Right kidney (tissue), 9 donors: ENCODE measurements around the gene TMEM100.

Source experiments
- DNase-seq: peaks from one replicate; pipeline ENCODE4 v3.0.0-alpha.2; 2016
- long read RNA-seq, 8 donors: transcript quantifications; one replicate each; lab custom pipeline, GENCODE V29; 2026

The TMEM100 gene
- long read RNA-seq, donor 1, transcript TMEM100-201 (2 exons, 1,747 nt): major isoform, 22 of 44 reads
- long read RNA-seq, donor 1, partial matches to known transcripts: 5 of 44 reads
- long read RNA-seq, donor 1, other reads (novel, unspliced or antisense): 17 of 44 reads
- long read RNA-seq, donor 2, transcript TMEM100-201 (2 exons, 1,747 nt): major isoform, 8 of 14 reads
- long read RNA-seq, donor 2, partial matches to known transcripts: 0 of 14 reads
- long read RNA-seq, donor 2, other reads (novel, unspliced or antisense): 6 of 14 reads
- long read RNA-seq, donor 3, transcript TMEM100-201 (2 exons, 1,747 nt): major isoform, 10 of 10 reads
- long read RNA-seq, donor 3, partial matches to known transcripts: 0 of 10 reads
- long read RNA-seq, donor 3, other reads (novel, unspliced or antisense): 0 of 10 reads
- long read RNA-seq, donor 4, transcript TMEM100-201 (2 exons, 1,747 nt): major isoform, 11 of 24 reads
- long read RNA-seq, donor 4, partial matches to known transcripts: 0 of 24 reads
- long read RNA-seq, donor 4, other reads (novel, unspliced or antisense): 13 of 24 reads
- long read RNA-seq, donor 5, transcript TMEM100-201 (2 exons, 1,747 nt): major isoform, 9 of 28 reads
- long read RNA-seq, donor 5, partial matches to known transcripts: 0 of 28 reads
- long read RNA-seq, donor 5, other reads (novel, unspliced or antisense): 19 of 28 reads
- long read RNA-seq, donor 6, transcript TMEM100-201 (2 exons, 1,747 nt): major isoform, 7 of 7 reads
- long read RNA-seq, donor 6, partial matches to known transcripts: 0 of 7 reads
- long read RNA-seq, donor 6, other reads (novel, unspliced or antisense): 0 of 7 reads
- long read RNA-seq, donor 7: 0 reads
- long read RNA-seq, donor 8, transcript TMEM100-201 (2 exons, 1,747 nt): major isoform, 13 of 20 reads
- long read RNA-seq, donor 8, partial matches to known transcripts: 0 of 20 reads
- long read RNA-seq, donor 8, other reads (novel, unspliced or antisense): 7 of 20 reads

GRCh38 chr17:55722742-55723487, at the start of gene TMEM100:
Gene TMEM100, minus strand, starts transcription at chr17:55722864. Its CDS starts 1,794 bp downstream, at chr17:55721070.
- peak; percentile 70 for DNase-seq

GRCh38 chr17:55772086-55772485, 49.4 kb upstream of the TMEM100 start:
- no peak for DNase-seq

- DNase-seq: peak; percentile 44
Measured at GRCh38 chr17:55770196-55770870, 47.7 kb upstream of the TMEM100 start.

DNA sequence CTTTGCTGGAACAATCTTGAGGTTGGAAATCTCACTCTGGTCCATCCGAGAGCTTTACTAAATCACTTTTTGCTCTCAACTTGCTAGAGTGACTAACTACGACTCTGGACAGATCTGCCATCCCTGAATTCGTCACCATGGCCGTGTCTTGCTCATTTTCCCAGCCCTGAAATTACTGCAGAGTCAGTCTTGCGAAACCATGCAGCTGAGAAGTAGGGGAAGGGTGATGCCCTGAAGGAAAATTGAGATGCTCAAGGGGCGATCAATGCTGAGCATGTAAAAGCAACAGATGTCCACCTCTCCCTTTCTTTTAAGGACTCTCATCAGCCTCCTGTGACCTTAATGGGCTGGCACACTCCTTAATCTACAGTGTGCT, 46.9 kb upstream of the TMEM100 start:
- DNase-seq: no peak

DNA sequence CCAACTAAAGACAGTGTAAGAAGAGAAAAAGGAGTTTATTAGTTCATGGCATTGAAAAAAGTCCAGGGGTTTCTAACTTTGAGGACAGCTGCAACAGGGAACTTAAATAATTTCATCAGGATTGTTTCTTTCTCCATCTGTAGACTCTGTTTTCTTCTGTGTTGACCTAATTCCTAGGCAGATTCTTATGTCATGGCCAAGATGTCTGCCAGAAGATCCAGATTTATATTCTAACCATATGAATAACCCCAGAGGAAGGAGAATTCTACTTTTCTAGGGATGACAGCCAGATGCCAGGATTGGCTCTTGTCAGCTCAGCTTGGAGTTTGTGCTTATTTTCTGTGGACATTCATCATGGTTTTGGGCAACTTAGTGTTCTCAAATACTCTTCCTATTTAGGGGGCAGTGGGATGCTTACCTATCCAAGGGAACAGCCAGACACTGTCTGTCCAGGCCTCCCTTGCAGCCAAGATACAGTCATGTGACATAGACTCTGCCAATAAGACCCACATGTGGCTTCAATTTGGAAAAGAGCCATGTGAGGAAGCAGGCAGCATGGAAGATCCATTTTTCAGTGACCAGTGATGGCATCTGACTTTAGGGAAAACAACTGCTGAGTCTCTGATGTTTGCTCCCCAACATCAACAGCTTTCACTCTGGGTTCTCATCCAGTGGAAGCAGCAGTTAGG, 46.4 kb upstream of the TMEM100 start:
- no peak for DNase-seq

- no peak for DNase-seq
Measured at GRCh38 chr17:55765472-55765871, 42.8 kb upstream of the TMEM100 start.

- DNase-seq: no peak
Measured at GRCh38 chr17:55764610-55765009, 41.9 kb upstream of the TMEM100 start.

DNA sequence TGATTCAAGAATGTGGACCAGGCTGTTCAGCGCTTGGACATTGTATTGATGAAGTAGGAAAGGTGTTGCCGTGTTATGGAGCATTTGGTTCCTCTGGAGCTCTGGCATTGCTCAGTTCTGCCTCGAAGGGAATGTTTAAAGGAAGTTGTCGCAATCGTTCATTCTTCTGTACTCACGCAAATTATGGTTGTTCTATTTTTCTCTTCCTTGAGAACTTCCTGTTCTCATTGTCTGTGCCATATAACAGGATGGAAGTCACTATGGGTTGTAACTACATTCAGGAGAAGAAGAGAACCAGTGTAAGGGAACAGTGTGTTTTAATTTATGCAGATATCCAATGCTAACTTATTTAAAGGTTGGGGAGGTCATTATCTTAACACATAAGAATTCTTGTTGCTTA, 41.2 kb upstream of the TMEM100 start:
- no peak for DNase-seq

- no peak for DNase-seq
Measured at GRCh38 chr17:55762086-55762858, 39.6 kb upstream of the TMEM100 start.

GRCh38 chr17:55760643-55761355, 38.1 kb upstream of the TMEM100 start:
- no peak for DNase-seq

GRCh38 chr17:55758171-55758570, 35.5 kb upstream of the TMEM100 start:
- DNase-seq: no peak

- DNase-seq: no peak
Measured at GRCh38 chr17:55757659-55758058, 35.0 kb upstream of the TMEM100 start.

- no peak for DNase-seq
Measured at GRCh38 chr17:55756689-55757088, 34.0 kb upstream of the TMEM100 start.

DNA sequence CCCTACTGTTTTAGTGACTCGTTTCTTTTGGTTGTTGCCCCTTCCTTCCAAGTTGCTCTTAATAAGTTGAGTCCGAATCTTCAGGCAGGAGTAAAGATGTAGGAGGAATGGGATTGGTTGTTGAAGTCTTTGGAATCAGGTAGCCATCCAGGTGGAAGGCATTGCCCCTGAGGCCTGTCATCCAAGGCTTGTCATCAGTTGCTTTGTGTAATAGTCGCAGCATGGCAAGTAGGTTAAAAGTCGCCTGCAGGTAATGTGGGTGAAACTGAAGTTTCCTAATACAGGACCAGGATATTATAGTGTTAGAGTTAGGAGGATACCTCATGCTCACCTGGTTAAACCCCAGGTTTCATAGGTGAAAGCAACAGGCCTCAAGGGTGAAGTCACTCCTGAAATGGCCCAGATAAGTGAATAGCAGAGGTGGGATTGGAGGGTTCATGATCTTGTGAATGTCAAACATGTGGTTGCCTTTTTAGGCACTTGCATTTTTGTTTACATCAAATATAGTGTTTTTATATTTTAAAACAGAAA, 29.1 kb upstream of the TMEM100 start:
- DNase-seq: no peak

DNA sequence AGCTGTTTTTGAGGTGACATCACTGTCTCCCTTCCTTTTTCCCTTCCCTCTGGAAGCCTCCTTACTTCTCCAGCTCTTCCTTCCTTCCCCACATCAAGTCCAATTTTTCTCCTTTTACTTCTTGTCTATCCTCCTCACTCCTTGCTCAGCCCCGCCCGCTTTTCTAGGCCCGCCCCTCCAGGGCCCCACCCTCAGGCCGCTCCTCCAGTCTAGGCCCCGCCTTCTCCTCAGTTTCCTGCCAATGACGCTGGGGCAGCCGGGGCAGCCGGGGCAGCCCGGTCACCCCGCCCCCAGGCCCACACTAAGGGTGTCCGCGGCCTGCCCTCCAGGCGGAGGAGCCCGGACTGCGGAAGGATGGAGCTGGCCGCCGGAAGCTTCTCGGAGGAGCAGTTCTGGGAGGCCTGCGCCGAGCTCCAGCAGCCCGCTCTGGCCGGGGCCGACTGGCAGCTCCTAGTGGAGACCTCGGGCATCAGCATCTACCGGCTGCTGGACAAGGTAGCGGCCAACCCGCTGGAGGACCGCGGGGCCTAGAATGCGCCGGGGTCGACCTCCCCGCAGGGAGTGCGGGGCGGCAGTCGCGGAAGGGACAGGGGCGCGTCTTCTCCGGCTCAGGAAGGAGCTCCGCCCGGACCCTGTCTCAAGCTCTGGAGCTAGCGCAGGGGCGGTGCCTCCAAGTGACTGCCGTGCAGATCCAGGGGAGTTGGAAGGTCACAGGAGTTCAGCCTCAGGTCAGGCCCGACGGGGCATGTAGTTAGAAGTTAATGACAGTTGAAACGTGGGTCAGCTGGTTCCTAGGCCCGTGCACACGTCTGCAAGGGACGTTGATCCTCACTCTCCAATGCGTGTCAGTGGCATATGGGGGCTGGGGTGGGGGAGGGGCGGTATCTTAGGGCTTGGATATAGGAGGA, 28.3 kb upstream of the TMEM100 start, which contains the start of gene PCTP:
TSS of gene PCTP (plus strand) at position 302 of the 908 bp plus-strand sequence. CDS start at position 355, 53 bp downstream.
- DNase-seq: peak; percentile 94

GRCh38 chr17:55749985-55750384, 27.3 kb upstream of the TMEM100 start:
- no peak for DNase-seq

DNA sequence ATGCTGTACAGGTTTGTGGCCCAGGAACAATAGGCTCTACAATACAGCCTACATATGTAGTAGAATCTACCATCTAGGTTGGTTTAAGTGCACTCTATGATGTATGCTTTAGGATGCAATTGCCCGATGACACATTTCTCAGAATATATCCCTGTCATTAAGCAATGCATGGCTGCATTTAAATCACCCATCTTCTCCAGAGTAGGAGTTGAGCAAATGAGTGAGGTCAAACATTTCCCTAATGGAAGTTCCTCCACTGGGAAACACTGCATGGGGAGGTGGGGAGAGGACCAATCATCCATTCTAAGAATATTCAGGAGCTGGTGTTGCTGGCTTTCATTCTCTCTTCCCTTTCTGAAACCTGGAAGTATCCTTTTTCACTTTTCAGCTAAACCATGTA, 26.2 kb upstream of the TMEM100 start:
- no peak for DNase-seq

GRCh38 chr17:55747209-55747608, 24.5 kb upstream of the TMEM100 start:
- DNase-seq: no peak
